GM20431 (cell line): ENCODE results near the gene ALDH16A1.
"Not testable (repeated sequence)": the region's sequence is repeated elsewhere in the genome, so short reads cannot be mapped to it uniquely, and the experiment has no call there.

ENCODE experiments used
- in situ Hi-C: fragments of 300-500 bp; cut with MseI, MboI; formaldehyde crosslinking; loops from one replicate; pipeline ENCODE4 v1.15.0; 2020; ENCODE audit warnings: low sequenced_read_pairs; ENCODE audit not compliant: unreplicated experiment

The ALDH16A1 gene

DNA sequence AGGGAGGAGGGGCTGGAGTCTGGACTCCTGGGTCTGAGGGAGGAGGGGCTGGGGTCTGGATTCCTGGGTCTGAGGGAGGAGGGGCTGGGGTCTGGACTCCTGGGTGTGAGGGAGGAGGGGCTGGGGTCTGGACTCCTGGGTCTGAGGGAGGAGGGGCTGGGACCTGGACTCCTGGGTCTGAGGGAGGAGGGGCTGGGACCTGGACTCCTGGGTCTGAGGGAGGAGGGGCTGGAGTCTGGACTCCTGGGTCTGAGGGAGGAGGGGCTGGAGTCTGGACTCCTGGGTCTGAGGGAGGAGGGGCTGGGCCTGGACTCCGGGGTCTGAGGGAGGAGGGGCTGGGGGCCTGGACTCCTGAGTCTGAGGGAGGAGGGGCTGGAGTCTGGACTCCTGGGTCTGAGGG, 8.1 kb downstream of the ALDH16A1 start:
- in situ Hi-C loops, result not testable (repeated sequence)

DNA sequence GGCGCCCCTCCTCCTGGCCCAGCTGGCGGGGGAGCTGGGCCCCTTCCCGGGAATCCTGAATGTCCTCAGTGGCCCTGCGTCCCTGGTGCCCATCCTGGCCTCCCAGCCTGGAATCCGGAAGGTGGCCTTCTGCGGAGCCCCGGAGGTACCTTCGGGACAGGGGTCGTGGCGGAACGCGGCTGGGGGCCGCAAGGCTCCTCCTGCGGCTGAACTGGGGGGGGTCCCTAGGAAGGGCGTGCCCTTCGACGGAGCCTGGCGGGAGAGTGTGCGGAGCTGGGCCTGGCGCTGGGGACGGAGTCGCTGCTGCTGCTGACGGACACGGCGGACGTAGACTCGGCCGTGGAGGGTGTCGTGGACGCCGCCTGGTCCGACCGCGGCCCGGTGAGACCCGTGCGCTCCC, 8.6 kb downstream of the ALDH16A1 start:
- in situ Hi-C loops, result no loop called here

DNA sequence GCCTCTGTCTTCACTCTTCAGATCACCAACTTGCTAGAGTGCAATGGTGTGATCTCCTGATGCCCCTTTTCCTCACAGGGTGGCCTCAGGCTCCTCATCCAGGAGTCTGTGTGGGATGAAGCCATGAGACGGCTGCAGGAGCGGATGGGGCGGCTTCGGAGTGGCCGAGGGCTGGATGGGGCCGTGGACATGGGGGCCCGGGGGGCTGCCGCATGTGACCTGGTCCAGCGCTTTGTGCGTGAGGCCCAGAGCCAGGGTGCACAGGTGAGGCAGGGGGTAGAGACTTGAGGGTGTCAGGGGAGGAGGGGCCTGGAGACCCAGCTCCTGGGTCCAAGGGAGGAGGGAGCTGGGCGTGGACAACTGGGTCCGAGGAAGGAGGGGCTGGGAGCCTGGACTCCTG, 9.5 kb downstream of the ALDH16A1 start:
- in situ Hi-C loops, result no loop called here

DNA sequence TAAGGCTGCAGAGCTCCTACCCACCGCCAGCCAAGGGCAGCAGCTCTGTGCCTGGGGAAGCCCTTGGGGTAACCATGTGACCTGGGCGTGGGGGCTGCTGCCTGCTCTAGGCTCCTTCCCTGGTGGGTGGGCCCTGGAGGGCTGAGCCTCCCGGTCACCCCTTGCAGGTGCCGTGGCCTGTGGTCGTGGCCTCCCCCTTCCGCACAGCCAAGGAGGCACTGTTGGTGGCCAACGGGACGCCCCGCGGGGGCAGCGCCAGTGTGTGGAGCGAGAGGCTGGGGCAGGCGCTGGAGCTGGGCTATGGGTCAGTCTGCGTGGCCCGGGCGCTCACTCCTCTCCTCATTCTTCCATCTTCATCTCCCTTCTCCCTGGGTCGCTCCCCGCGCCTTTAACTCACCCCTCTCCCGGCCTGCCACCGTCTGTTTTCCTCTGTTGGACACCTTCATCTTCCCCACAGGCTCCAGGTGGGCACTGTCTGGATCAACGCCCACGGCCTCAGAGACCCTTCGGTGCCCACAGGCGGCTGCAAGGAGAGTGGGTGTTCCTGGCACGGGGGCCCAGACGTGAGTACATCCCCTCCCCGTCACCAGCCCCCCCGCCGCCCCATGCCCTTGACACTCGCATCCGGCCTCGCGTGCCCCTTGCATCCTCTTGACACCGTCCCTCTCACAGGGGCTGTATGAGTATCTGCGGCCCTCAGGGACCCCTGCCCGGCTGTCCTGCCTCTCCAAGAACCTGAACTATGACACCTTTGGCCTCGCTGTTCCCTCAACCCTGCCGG, 11.1 kb downstream of the ALDH16A1 start:
- in situ Hi-C loops, result no loop called here

DNA sequence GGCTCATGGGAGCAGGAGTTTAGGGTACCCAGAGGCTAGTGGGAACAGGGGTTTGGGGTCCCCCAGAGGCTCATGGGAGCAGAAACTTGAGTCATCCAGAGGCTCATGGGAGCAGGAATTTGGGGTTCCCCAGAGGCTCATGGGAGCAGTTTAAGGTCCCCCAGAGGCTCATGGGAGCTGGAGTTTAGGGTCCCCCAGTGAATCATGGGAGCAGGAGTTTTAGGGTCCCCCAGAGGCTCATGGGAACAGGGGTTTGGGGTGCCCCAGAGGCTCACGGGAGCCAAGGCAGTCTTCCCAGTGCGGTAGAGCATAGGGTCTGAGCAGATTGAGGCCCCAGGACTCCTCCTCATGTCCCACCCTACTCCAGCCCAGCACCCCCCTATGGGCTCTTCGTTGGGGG, 12.3 kb downstream of the ALDH16A1 start:
- in situ Hi-C loops, result no loop called here

DNA sequence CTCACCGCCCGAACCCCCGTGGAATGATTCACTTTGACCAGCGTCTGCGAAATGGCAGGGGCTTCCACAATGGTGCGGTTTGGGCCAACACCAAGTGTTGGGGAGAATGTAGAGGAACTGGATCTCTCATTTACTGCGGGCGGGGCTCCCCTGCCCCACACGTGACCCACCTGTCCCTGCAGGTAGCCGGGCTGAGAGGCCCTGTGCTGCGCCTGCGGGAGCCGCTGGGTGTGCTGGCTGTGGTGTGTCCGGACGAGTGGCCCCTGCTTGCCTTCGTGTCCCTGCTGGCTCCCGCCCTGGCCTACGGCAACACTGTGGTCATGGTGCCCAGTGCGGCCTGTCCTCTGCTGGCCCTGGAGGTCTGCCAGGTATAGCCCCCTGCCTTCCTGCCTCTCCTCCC, 15.2 kb downstream of the ALDH16A1 start:
- in situ Hi-C loops, result no loop called here

DNA sequence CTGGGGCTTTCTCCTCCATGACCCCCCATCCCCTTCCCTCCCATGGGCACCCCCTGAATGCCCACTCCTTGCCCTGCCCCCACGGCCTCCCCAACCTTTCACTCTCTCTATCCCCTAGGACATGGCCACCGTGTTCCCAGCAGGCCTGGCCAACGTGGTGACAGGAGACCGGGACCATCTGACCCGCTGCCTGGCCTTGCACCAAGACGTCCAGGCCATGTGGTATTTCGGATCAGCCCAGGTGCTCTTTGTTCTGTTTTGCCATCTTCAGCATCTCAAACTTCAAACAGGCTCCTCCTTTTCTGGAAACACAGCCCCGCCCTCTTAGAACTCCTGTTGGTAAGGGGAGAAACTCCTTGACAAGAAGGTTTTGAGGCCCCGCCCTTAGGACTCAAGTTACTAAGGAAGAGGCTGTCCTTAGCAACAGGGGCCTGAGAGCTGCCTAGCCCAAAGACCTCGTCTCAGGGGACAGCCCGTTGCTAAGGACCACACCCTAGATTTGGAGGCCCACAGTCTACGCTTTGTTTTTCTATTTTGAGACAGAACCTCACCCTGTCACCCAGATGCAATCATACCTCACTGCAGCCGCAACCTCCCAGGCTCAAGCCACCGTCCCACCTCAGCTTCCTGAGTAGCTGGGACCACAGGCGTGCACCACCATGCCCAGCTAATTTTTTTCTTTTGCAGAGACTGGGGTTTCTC, 15.9 kb downstream of the ALDH16A1 start:
- in situ Hi-C loops, result no loop called here

DNA sequence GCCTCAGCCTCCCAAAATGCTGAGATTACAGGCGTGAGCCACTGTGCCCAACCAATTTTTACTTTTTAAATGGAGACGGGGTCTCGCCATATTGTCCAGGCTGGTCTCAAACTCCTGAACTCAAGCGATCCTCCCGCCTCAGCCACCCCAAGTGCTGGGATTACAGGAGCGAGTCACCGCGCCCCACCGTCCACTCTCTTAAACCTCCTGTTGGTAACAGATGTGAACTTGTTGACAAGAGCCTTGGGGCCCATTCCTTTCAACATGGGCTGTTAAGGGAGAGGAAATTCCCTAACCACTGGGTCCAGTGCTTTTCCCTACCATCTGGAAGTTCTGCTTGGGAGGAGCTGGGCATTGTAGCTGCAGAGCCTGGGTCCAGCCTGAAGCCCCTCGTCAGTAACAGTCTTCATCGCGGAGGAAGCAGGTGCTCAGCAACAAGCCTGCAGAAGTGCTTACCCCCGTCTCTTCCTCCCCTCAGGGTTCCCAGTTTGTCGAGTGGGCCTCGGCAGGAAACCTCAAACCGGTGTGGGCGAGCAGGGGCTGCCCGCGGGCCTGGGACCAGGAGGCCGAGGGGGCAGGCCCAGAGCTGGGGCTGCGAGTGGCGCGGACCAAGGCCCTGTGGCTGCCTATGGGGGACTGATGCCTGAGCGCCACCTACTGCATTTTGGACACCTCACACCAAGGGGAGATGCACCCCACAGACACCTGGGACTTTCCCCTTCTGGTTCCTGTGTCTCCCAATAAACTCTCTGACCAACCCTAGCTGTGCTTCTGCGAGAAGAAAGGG, 17.0 kb downstream of the ALDH16A1 start:
- in situ Hi-C loops, result no loop called here

DNA sequence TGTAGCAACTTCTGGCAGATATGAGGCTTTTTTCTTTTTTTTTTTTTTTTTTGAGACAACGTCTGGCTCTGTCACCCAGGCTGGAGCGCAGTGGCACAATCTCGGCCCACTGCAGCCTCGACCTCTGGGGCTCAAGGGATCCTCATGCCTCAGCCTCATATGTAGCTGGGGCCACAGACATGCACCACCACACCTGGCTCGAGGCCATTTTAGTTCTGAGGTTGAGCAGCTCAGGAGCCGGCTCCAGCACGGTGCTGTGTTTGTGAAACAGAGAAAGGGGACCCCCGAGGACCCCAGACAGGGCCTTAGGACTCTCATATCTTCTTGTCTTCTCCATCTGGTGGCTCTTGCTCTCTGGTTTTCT, 17.6 kb downstream of the ALDH16A1 start:
- in situ Hi-C loops, result no loop called here

DNA sequence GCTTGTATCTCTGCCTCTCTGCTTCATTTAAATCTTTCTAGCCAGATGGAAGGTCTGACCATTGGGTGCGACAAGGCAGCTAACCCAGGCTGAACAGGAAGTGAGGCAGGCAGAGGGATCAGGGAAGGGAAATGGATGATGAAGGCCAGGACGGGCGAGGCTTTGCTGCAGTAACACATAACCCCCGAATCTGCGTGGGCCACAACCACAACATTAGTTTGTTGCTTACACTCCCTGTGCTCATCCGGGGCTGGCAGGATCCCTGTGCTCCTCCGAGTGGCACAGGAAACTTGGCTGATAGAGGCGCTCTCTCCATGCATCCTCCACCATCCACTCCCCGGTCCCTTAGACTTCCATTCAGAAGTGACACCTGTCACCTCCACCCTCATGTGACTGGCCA, 19.9 kb downstream of the ALDH16A1 start:
- in situ Hi-C loops, result no loop called here

DNA sequence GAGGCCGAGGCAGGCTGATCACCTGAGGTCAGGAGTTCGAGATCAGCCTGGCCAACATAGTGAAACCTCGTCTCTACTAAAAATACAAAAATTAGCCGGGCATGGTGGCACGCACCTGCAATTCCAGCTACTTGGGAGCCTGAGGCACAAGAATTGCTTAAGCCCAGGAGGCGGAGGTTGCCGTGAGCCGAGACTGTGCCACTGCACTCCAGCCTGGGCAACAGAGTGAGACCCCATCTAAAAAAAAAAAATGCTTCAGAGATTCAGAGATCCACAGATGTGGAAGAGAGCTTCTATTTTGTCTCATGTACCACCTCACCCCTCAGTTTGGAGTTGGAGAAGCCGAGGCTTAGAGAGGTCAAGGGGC, 20.5 kb downstream of the ALDH16A1 start:
- in situ Hi-C loops, result not testable (repeated sequence)

DNA sequence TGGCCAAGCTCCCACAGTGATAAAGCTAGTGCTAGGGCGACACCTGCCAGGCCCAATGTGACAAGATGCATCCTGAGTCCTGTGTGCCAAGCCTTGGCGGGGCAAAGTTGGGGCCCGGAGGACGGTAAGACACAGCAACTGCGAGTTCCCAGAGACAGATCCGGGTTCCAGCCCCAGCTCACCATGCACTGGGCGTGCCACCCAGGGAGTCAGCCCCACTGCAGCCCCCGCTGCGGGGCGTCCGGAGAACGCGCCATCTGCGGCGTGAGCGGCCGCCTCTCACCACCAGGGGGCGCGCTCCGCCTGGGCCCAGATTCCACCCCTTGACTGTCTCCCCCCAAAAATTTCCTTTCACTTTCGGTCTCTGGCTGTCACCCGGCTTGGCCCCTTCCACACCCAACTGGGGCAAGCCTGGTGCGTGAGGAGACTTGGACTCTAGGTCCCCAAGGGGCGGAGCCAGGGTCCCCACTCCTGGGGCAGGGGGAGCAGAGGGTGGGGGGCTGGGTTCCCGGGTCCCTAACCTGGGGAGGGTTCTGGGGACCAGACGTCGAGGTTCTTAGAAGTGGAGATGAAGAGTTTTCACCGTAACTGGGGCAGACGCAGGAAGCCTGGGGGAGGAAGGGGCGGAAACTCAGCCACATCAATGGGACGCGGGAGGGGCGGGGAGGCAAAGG, 21.0 kb downstream of the ALDH16A1 start, which contains the start of gene FLT3LG:
Gene FLT3LG (plus strand): TSS at position 348 of the 674 bp plus-strand sequence. CDS start 425 bp downstream, outside the sequence.
- in situ Hi-C loops, result no loop called here

DNA sequence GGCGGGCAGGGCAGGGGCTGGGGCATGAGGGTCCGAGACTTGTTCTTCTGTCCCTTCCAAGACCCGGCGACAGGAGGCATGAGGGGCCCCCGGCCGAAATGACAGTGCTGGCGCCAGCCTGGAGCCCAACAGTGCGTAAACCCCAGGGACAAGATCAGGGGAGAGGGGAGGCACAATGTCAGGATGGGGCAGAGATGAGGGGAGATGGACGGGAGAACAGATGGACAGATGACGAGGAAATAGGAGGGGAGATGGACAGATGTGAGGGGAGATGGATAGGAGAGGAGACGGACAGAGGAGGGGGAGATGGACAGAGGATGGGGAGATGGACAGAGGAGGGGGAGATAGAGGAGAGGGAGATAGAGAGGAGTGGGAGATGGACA, 21.5 kb downstream of the ALDH16A1 start:
- in situ Hi-C loops, result no loop called here

DNA sequence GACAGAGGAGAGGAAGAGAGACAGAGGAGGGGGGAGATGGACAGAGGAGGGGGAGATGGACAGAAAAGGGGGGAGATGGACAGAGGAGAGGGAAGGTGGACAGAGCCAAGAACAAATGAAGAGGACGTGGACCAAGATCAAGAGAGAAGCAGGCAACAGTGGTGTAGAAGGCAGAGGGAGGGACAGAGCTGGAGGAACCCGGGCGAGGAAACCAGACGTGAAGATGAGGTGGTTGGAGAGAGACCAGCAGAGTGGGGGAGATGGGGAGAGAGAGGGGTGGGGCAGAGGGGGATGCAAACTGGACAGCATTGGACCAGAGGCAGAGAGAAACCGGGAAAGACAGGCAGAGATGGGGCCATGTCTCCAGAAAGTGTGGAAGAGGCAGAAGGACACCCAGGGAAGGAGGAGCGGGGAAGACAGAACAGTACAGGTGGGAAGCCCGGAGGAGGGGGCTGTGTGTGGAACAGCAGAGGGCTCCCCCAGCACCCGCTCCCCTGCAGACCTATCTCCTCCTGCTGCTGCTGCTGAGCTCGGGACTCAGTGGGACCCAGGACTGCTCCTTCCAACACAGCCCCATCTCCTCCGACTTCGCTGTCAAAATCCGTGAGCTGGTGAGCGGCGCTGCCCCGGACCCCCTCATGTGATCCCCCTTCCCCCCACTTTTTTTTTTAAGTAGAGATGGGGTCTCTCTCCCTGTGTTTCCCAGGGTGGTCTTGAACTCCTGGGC, 22.3 kb downstream of the ALDH16A1 start:
- in situ Hi-C loops, result no loop called here

DNA sequence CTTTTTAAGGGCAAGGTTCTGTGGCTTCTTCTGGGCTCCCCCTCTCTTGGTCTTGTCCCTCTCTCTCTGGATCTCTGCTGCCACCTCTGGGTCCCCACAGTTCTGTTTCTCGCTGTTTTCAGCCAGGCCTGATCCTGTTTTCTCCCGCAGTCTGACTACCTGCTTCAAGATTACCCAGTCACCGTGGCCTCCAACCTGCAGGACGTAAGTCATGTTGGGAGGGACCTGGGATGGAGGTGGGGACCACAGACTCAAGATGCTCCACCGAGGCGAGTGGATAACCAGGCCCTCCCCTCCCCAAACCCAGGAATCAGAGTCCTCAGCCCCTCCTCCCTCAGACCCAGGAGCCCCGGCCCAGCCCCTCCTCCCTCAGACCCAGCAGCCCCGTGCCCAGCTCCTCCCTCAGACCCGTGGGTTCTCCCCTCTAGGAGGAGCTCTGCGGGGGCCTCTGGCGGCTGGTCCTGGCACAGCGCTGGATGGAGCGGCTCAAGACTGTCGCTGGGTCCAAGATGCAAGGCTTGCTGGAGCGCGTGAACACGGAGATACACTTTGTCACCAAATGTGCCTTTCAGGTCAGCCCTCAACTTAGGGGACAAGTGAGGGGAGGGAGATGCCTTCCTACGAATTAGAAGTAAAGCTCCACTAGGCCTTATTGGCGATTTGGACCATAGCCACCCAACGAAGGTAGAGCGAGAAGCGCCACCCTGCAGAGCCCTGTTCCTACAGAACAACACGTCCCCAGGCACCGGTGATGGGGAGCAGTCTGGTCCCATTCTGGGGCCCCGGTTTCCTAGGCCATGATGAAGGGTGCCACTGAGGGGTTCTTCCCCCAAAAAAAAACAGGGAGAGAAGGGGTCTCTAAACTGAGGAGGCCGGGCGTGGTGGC, 23.2 kb downstream of the ALDH16A1 start:
- in situ Hi-C loops, result no loop called here

DNA sequence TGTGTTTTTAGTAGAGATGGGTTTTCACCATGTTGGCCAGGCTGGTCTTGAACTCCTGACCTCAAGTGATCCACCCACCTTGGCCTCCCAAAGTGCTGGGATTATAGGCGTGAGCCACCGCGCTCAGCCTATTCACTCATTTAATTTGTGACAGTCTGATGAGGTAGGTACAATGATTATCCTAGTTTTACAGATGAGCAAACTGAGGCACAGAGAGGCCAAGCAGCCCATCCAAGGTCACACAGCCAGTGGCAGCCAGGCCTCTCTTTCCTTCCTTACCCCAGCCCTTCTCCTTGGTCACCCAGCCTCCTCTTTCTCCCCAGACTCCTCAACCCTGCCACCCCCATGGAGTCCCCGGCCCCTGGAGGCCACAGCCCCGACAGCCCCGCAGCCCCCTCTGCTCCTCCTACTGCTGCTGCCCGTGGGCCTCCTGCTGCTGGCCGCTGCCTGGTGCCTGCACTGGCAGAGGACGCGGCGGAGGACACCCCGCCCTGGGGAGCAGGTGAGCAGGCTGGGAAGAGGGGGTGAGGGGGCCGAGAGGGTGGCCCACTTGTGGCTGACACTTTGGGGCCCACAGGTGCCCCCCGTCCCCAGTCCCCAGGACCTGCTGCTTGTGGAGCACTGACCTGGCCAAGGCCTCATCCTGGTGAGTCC, 27.1 kb downstream of the ALDH16A1 start:
- in situ Hi-C loops, result no loop called here

DNA sequence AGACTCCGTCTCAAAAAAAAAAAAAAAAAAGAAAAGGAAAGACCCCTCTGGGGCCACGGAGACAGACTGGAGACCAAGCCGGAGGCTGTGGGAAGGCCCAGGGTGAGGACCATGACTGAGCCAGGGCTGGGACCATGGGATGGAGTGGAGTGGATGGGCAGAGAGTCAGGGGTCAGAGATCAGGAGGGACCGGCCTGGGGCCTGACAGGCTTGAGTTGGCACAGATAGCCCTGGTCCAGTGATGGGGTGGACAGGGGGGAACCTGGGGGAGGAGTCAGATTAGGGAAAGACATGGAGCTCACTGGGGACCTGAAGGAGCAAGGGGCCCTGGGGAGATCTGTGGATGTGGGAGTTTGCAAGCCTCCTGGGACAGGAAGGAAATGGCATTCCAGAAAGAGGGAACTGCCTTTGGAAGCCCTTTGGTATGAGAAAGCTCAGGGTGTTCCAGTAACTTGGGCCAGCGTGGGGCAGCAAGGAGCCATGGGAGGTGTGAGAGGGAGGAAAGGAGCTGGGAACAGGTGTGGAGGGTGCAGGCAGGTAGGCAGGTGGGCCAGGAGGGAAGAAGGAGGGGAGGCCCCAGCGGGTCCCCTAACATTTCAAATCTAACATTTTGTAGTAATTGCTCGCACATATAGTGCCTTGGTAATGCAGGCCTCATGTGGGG, 28.1 kb downstream of the ALDH16A1 start:
- in situ Hi-C loops, result no loop called here

DNA sequence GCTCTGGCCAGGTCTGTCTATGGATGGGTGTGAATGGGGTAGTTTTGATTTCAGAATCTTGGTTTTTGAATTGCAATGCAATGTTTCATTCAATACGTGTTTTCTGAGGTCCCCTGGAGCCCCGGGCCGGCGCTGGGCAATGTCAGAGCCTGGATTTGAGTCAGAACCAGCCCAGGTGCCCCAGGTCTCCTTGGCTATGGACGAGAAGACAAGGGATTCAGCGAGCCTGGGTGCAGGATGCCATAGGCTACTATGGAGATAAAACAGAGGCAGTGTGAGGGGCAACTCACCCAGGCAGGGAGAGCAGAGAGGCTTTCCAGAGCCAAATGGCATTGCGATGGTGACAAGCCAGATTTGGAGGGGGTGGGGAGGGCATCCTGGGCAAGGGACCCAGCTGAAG, 33.2 kb downstream of the ALDH16A1 start:
- in situ Hi-C loops, result no loop called here
